ENCODE results near the gene ANKRD27. TPM values are rescaled to one million over a fixed set of nuclear protein-coding genes. Genes with fewer than 3 reads are reported as not detected.

The ANKRD27 gene
- total RNA-seq, 4 donors from 2014 or later: 14.7 to 44.3 (median 34.6) TPM

GRCh38 chr19:32614916-32615315 lies 60.1 kb downstream of the ANKRD27 start:
- TF ChIP-seq CTCF (IDR thresholded peaks at IDR 0.05) (no peak), EP300 (IDR thresholded peaks at IDR 0.05; ENCODE audit: low read depth) (no peak), POLR2A (IDR thresholded peaks at IDR 0.05) (no peak), POLR2AphosphoS5 (IDR thresholded peaks at IDR 0.05) (no peak)

GRCh38 chr19:32613008-32613407 lies 62.0 kb downstream of the ANKRD27 start:
- 50 to 80% methylated on average over 2 to 4 of the region's 4 CpGs for WGBS, 2 donors (ENCODE audit: low coverage in 1 of 2)
- in situ Hi-C loops (cut with MboI; ENCODE audit: low pct_ligation_motif_present in 1 of 4, low pct_unique_long_range_greater_than_20kb in 1 of 4, low sequenced_read_pairs in 3 of 4): no loop called here
- DNase-seq: no peak
- no peak overlapping the region for H3K4me3 ChIP-seq
- no peaks in the 10 kb centered on the region for H3K4me1 ChIP-seq
- intact Hi-C loops (cut with DNase I; ENCODE audit: low total_unique reads): no loop called here
- no peaks in the 10 kb centered on the region for H3K27me3 ChIP-seq
- no peak overlapping the region for H3K27ac ChIP-seq
- H3K36me3 ChIP-seq: peaks cover 0 to 41% (median 17%) of the 10 kb centered on the region in 4 donors
- TF ChIP-seq EP300 (IDR thresholded peaks at IDR 0.05; ENCODE audit: low read depth) (no peak), CTCF (IDR thresholded peaks at IDR 0.05) (no peak), POLR2A (IDR thresholded peaks at IDR 0.05) (no peak), POLR2AphosphoS5 (IDR thresholded peaks at IDR 0.05) (no peak)
- no peaks in the 10 kb centered on the region for H3K9me3 ChIP-seq

More at GRCh38 chr19:32614916-32615315, 60.1 kb downstream of the ANKRD27 start:
- in situ Hi-C loops (cut with MboI; ENCODE audit: low pct_ligation_motif_present in 1 of 4, low pct_unique_long_range_greater_than_20kb in 1 of 4, low sequenced_read_pairs in 3 of 4): no loop called here
- Histone ChIP-seq H3K4me1 (no peaks in the 10 kb centered on the region), H3K27me3 (no peaks in the 10 kb centered on the region), H3K27ac (no peak overlapping the region), H3K9me3 (no peaks in the 10 kb centered on the region), H3K4me3 (no peak overlapping the region), H3K36me3 (peaks cover 0 to 57% (median 25%) of the 10 kb centered on the region in 4 donors)
- intact Hi-C loops (cut with DNase I; ENCODE audit: low total_unique reads): no loop called here
- 88% methylated on average over 7 of the region's 7 CpGs; no CpG with 5 or more reads in 1 of the 2 donors for WGBS, 2 donors (ENCODE audit: low coverage in 1 of 2)
- no peak for DNase-seq

GRCh38 chr19:32611161-32611560 lies 63.8 kb downstream of the ANKRD27 start:
- Histone ChIP-seq H3K4me3 (no peak overlapping the region), H3K27me3 (no peaks in the 10 kb centered on the region), H3K36me3 (peaks cover 0 to 35% (median 17%) of the 10 kb centered on the region in 4 donors), H3K4me1 (no peaks in the 10 kb centered on the region), H3K27ac (no peak overlapping the region), H3K9me3 (no peaks in the 10 kb centered on the region)
- intact Hi-C loops (cut with DNase I; ENCODE audit: low total_unique reads): no loop called here
- no peak for TF ChIP-seq POLR2AphosphoS5 (IDR thresholded peaks at IDR 0.05)
- TF ChIP-seq EP300 (IDR thresholded peaks at IDR 0.05; ENCODE audit: low read depth): no peak
- TF ChIP-seq POLR2A (IDR thresholded peaks at IDR 0.05): no peak
- no peak for TF ChIP-seq CTCF (IDR thresholded peaks at IDR 0.05)
- no peak for DNase-seq
- in situ Hi-C loops (cut with MboI; ENCODE audit: low pct_ligation_motif_present in 1 of 4, low pct_unique_long_range_greater_than_20kb in 1 of 4, low sequenced_read_pairs in 3 of 4): no loop called here
- 89 to 92% methylated on average over 3 to 5 of the region's 5 CpGs for WGBS, 2 donors (ENCODE audit: low coverage in 1 of 2)

GRCh38 chr19:32607479-32607878 lies 67.5 kb downstream of the ANKRD27 start:
- intact Hi-C loops (cut with DNase I; ENCODE audit: low total_unique reads): no loop called here
- no peaks in the 10 kb centered on the region for H3K9me3 ChIP-seq
- WGBS, 2 donors (ENCODE audit: low coverage in 1 of 2): 93 to 95% methylated on average over 9 to 20 of the region's 20 CpGs
- H3K4me1 ChIP-seq: no peaks in the 10 kb centered on the region
- DNase-seq: no peak
- no peak overlapping the region for H3K27ac ChIP-seq
- no peaks in the 10 kb centered on the region for H3K27me3 ChIP-seq
- H3K4me3 ChIP-seq: no peak overlapping the region
- H3K36me3 ChIP-seq: peaks cover 0 to 50% (median 22%) of the 10 kb centered on the region in 4 donors
- in situ Hi-C loops (cut with MboI; ENCODE audit: low pct_ligation_motif_present in 1 of 4, low pct_unique_long_range_greater_than_20kb in 1 of 4, low sequenced_read_pairs in 3 of 4): no loop called here
- no peak for TF ChIP-seq POLR2A (IDR thresholded peaks at IDR 0.05)

GRCh38 chr19:32606289-32606688 lies 68.7 kb downstream of the ANKRD27 start:
- H3K9me3 ChIP-seq: no peaks in the 10 kb centered on the region
- in situ Hi-C loops (cut with MboI; ENCODE audit: low pct_ligation_motif_present in 1 of 4, low pct_unique_long_range_greater_than_20kb in 1 of 4, low sequenced_read_pairs in 3 of 4) (no loop called here), intact Hi-C loops (cut with DNase I; ENCODE audit: low total_unique reads) (no loop called here)
- TF ChIP-seq POLR2AphosphoS5 (IDR thresholded peaks at IDR 0.05) (no peak), EP300 (IDR thresholded peaks at IDR 0.05; ENCODE audit: low read depth) (no peak), POLR2A (IDR thresholded peaks at IDR 0.05) (no peak)
- H3K4me3 ChIP-seq: no peak overlapping the region
- WGBS, 2 donors (ENCODE audit: low coverage in 1 of 2): 81 to 84% methylated on average over 3 to 15 of the region's 15 CpGs
- H3K36me3 ChIP-seq: peaks cover 0 to 51% (median 22%) of the 10 kb centered on the region in 4 donors
- no peaks in the 10 kb centered on the region for H3K4me1 ChIP-seq
- H3K27ac ChIP-seq: no peak overlapping the region
- no peak for DNase-seq
- no peaks in the 10 kb centered on the region for H3K27me3 ChIP-seq
